Activated CD4-positive, alpha-beta T cell treated with anti-CD3 and anti-CD28 coated beads, Interleukin-2, amount 50 U/mL, for 48 hours (primary cell): Measurements from ENCODE around the gene WDR11.

Experiments used
- DNase-seq, 2 experiments: peaks; one replicate each; pipeline ENCODE4 v3.0.0-alpha.2; 2020

WDR11 gene, protein sequence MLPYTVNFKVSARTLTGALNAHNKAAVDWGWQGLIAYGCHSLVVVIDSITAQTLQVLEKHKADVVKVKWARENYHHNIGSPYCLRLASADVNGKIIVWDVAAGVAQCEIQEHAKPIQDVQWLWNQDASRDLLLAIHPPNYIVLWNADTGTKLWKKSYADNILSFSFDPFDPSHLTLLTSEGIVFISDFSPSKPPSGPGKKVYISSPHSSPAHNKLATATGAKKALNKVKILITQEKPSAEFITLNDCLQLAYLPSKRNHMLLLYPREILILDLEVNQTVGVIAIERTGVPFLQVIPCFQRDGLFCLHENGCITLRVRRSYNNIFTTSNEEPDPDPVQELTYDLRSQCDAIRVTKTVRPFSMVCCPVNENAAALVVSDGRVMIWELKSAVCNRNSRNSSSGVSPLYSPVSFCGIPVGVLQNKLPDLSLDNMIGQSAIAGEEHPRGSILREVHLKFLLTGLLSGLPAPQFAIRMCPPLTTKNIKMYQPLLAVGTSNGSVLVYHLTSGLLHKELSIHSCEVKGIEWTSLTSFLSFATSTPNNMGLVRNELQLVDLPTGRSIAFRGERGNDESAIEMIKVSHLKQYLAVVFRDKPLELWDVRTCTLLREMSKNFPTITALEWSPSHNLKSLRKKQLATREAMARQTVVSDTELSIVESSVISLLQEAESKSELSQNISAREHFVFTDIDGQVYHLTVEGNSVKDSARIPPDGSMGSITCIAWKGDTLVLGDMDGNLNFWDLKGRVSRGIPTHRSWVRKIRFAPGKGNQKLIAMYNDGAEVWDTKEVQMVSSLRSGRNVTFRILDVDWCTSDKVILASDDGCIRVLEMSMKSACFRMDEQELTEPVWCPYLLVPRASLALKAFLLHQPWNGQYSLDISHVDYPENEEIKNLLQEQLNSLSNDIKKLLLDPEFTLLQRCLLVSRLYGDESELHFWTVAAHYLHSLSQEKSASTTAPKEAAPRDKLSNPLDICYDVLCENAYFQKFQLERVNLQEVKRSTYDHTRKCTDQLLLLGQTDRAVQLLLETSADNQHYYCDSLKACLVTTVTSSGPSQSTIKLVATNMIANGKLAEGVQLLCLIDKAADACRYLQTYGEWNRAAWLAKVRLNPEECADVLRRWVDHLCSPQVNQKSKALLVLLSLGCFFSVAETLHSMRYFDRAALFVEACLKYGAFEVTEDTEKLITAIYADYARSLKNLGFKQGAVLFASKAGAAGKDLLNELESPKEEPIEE

DNA sequence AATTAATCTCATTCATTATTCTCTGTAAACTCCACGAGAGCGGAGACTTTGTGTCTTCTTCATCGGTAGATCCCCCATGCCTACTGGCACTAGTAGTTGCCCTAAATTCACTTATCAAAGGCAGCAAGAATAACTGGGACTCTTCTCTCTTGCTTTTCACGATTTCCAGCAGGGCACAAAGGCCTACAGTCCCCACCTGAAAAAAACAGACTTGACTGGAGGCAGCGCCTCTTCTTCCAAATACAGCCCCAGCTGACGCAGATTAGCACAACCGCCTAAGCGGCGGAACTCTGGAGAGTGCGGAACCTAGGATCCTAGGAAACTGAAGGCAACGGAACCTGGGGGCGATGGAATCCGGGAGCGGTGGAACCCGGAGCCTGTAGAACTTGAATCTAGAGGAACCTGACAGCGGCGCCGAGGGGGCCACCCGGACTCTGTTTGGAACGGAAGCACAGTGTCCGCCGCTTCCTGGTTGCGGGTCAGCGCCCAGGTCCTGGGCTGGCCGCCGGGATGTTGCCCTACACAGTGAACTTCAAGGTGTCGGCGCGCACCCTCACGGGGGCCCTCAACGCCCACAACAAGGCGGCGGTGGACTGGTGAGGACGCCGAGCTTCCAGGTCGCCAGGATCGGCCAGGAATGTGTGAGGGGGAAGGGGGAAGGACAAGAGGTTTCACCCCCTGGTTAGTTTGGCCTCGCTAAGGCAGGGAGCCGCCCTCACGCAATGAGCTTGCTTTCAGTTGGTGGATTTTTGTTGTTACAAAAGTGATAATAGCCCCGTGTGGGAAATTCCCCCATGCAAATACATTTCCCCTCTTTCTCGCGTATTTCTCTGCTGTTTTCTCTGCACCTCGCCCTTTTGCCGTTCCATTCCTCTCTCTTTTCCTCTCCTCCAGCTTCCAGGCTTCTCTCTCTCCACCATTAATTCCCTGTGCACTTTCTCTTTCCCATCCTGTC is at the start of gene WDR11:
WDR11 (plus strand) TSS at position 452 of the 955 bp plus-strand sequence; CDS start at position 511, 59 bp downstream.
- DNase-seq, result peak; percentile 82 to 86

- DNase-seq, result no peak
Measured at GRCh38 chr10:120802935-120803334, 48.2 kb upstream of the WDR11 start.

DNA sequence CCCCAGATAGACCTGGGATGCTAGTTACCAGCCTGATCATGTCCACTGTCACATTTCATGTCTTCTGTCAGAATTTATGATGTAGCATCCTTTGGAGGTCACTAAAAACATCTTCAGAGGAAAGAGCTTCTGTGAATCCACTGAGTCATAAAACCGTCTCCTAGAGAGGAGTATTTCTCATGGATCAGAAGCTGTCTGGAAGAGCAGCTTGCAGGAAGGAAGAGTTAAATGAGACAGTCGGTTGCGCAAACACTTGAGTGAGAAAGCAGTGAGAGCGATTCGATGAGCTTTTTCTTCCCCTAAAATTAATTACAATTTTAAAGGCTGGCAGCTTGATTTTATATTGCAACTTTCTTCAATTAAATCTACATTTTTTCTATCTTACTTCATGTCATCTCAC is 47.2 kb upstream of the WDR11 start:
- no peak for DNase-seq

GRCh38 chr10:120805014-120805812 is 45.9 kb upstream of the WDR11 start:
- DNase-seq, result no peak

GRCh38 chr10:120806081-120806480 is 45.1 kb upstream of the WDR11 start:
- no peak for DNase-seq

- DNase-seq, result no peak
Measured at GRCh38 chr10:120810298-120810697, 40.9 kb upstream of the WDR11 start.

DNA sequence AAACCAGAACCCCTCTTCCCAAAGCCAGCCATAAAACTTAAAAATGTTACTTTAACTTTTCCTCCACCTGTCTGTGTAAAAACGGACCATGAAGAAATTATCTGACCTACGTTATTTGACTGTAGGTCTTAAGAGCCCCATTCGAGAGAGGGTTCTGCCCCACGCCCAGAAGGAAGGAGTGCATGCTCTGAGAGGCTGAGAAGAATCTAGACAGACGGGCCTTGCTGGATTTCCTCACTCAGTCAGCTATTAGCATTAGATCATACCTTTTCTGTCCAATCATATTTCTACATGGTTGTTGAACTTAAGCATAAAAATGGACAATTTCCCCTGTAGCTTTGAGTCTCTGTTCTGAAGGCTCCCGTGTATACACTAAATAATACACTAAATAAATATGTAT is 38.1 kb upstream of the WDR11 start:
- no peak for DNase-seq

DNA sequence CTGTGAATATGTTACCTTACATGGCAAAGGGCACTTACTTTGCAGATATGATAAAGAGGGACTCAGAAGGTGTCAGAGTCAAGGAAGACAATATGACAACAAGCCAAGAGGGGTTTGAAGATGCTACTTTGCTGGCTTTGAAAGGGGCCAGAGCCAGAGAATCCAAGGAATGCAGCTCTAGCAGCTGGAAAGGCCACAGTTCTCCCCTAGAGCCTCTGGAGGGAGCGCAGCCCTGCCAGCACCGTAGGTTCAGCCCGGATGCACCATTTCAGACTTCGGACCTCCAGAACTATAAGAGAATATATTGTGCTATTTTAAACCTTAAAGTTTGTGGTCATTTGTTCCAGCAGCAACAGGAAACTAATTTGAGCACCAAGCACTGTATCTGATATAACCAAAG is 32.9 kb upstream of the WDR11 start:
- no peak for DNase-seq

DNA sequence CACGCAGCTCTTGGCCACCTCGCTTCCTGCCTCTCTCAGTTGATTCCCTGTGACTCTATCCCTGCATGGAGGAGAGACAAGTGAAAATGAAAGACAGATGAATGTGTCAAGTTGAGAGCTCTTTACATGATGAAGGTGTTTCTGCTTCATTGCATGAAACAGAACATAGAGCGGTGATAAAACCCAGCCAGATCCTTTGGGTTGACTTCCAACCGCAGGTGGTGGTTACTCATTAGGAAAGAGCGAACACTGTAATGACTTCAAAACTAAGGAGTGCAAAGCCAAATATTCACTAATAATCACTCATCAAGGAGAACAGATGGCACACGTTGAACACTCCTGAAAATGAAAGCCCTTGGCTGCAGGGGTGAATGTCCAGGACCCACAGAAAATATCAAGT is 31.8 kb upstream of the WDR11 start:
- DNase-seq, result no peak

DNA sequence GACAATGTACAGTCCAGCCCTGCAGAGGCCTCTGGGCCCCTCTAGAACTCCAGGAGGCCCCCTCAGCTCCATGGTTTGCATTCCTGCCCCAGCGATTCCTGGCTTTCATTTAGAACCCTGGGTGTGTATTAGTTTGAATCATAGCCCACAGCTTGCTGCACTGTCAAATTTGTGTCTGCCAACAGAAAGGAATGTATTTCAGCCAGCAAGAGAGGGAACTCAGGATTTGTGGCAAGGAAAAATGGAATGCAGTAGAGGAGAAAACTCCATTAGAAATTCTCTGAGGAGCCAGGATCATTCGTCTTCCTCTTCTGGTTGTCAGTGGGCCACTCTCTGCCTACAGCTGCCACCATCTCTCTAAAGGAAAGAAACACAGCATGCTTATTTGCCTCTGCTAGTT is 27.9 kb upstream of the WDR11 start:
- no peak for DNase-seq

DNA sequence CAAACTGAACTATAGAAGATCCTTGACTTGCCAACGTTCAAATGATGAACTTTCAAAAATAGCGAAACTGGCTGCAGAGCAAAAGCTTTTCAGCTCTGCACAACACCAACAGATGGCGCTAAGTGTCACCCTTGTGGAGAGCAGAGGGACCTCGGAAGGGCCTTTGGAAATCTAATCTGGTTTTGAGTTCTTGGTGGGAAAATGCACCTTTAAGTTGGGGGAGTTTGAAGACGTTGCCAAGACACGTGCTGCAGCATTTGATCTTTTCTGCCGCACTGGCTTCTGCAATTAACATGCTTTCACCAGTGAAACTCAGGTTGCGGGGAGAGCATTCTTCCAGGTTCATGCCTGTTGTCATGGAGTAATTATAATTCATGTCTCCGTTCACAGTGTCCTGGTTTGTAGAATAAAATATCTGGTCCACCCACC is 26.3 kb upstream of the WDR11 start:
- DNase-seq, result peak; percentile 4 to 11

DNA sequence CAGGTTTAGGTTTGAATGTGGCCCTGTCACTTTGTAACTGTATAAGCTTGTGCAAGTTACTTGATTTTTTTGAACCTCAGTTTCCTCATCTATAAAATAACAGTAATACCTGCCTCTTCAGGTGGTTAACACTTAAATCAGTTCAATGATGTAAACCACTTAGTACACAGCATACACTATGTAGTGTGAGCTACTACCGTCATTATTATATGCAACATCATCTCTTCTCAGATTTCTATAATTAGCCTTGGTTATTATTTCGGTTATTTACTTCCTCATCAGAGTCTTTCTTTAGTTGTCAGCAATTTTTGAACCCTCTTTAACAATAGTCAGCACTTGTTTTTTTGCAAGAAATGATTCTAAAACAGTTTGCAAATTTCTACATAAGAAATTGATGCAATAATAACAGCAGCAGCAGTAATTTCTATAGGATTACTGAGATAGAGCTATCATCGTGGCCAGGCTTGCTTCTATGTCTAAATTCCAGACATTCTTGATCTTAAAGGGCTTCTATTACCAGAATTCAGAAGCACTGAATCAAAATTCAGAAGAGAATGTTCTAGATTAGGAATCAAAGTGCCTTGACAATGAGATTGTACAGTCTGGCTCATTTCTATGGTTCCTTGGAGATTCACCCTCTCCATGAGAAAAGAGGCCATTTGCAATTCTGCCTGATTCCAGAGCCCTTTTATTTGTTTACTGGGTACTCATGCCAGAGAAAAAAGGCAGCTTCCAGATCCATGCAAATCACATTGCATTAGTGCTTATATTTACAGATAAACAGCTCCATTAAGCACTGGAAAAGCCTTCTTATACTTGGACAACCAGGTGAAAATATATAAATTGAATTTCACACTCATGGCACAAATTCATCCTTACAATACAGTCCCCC is 25.0 kb upstream of the WDR11 start:
- no peak for DNase-seq

DNA sequence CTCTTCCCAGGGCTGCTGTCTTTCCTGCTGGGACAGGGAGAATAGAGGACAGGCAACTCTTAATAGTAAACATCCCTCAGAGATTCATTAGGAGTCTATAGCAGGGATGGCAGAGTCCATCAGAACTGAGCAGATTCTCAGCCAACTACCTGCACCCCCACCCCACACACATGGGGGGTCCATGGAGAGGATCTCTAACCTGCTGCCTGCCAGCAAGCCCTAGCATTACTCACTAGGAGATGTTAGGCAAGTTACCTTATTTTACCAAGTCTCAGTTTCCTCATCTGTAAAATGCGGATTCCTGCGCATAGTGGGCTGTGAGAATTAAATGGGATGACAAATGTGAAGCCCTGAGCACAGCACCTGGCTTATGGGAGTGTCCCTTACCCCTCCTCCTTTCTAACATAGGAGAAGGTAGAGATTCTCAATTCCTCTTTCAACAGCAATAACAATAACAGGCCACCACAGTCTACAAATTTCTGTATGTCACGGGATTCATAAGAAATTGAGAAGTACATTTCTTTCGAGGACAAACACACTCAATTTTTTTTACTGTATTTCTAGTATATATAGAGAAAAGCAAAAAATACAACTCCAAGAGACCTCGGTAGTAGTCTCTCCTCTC is 23.8 kb upstream of the WDR11 start:
- DNase-seq, result no peak

DNA sequence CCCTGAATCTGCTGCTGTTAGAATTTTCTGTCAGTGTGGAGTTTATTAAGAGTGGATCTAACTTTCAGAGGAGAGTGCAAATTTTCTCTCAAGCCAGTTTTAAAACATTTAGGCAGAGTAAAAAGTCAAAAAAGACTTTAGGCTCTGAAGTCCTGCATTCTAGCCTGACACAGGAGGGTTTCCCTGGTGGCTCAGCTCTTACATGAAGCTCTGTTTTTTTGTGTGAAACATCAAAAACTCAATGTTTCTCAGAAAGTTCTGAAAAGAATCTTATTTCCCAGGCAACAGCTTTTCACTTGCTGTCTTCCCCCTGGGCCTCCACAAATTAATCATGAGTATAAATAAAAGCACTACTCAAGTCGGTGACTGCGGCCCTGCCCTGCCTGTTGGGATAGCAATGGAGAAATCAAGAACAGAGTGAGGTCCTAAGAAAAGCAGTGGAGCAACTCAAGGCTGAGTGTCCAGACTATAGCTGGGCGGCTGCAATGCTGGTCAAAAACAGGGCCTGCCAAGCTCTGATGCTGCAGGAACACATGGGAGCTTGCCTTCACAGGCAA is 22.3 kb upstream of the WDR11 start:
- no peak for DNase-seq

- no peak for DNase-seq
Measured at GRCh38 chr10:120832106-120832505, 19.1 kb upstream of the WDR11 start.

- DNase-seq, result no peak
Measured at GRCh38 chr10:120833222-120833928, 17.8 kb upstream of the WDR11 start.

DNA sequence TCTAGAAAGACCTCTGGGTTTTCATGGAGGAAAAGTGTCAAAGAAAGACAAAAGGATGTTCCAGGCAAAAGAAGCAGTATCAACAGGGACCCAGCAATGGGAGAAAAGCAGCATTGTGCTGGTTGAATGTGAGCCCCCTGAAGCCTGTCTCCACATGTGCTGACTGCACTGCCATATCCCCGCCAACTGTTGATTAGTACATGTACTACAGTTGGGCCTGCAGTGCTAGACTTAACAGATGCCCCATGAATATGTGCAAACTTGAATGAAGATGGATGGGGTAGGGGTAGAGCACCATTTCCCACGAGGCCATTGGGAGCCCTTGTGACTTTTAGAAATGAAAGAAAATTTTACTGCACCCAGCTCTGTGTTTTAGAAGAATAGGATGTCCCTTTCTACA is 15.6 kb upstream of the WDR11 start:
- no peak for DNase-seq

DNA sequence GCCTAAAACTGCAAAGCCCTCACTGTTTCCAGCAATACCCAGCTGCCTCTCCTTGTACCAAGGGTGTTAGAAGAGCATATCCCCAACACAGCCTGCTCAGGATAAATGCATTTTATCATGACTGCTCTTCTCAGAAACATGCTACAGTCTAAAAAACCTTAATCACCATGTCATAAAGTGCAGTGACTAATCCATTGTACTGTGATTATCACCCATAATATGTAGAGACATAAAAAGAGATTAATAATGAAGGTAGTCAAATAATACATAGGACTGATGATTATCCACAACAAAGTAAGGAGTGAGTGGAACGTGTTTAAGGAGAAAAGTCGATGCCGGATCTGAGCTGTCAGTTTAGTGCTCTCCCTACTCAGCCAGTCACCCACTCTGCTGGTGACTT is 12.2 kb upstream of the WDR11 start:
- DNase-seq, result no peak
